GM21528 (cell line): ENCODE measurements around the gene ZNF280D.
A peak's percentile ranks its signal among the peaks of the same experiment; 100 is the strongest.

Experiments
- ATAC-seq: cut with Tn5 transposase; IDR thresholded peaks from one replicate; pipeline ENCODE4 v1.9.1; 2021; ENCODE audit warnings: mild to moderate bottlenecking, moderate library complexity; ENCODE audit not compliant: unreplicated experiment, low FRiP score

Gene ZNF280D

GRCh38 chr15:56752986-56753385, 19.7 kb upstream of the ZNF280D start:
- no peak for ATAC-seq

DNA sequence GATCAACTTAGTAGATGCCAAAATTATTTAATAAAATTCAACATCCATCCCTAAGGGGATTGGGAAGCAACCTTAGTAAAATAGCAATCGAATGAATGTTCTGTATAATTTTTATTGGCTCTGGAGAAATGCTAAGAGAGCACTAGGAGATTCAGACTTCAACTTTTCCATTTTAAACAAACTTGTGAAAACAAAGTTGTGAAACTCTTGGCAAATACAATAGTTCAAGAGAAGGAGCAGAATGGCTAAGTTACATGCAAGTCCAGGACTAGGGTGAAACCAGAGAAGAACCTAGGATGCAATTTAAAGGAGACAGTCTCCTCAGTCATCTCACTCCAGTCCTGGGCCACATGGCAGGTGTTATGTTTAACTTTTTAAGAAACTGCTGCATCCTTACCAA, 16.7 kb upstream of the ZNF280D start:
- no peak for ATAC-seq

- ATAC-seq: no peak
Observed at GRCh38 chr15:56744701-56745683, 11.7 kb upstream of the ZNF280D start.

- no peak for ATAC-seq
Observed at GRCh38 chr15:56741541-56741940, 8.2 kb upstream of the ZNF280D start.

GRCh38 chr15:56739964-56740640, 6.8 kb upstream of the ZNF280D start:
- no peak for ATAC-seq

GRCh38 chr15:56739474-56739873, 6.2 kb upstream of the ZNF280D start:
- no peak for ATAC-seq

DNA sequence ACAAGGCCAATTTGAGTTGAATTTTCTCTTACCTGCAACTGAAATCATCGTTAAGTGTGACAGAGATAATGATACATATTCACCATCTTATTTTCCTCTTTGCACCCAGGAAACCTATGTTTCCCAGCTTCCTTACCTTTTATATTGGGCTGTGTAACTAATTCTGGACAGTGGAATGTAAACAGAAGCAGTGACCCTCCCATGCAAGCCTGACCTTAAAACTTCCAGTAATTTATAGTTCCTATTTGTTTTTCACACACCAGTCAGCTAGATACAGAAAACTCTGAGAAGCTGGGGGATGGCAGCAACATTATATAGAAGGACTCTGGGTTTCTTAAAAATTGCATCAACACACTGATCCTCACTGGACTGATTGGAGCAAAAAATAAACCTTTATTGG, 4.5 kb upstream of the ZNF280D start:
- ATAC-seq: no peak

DNA sequence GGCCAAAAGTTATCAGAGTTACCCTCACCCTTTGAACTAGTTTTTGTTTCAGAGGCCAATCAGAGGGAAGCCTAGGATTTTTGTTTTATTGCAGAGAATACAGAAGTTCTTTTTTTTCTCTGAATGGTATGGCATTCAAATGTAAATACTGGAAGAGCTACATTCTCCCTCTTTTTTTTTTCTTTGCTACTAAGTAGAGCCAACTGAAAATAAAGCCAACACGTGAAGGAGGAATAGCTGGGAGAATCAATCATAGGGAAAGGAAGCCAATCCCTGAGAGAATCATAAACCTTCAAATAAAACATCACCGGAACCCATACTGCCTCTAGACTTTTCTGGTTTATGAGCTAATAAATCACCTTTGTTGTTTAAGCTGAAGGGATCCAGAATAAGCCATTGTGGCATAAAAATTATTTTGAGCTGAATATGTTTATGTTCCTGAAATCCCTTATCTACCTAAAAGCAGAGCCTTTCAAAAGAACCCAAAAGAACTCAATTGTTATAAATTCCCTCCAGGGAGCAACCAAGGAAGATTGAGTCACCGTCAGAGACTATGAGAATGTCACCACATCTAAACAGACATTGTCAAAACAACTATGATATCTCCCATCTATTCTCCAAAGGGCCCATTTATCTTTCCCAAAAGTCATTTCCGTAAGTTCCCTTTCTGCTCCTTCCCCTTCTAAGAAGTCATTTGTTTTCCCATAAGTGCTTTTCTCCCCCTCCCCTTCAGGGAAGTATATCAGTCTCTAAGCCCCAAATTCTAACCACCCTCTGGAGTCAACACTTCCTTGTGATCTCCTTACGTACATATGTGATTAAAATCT, 3.8 kb upstream of the ZNF280D start:
- no peak for ATAC-seq

- ATAC-seq: no peak
Observed at GRCh38 chr15:56736308-56736707, 3.0 kb upstream of the ZNF280D start.

GRCh38 chr15:56735589-56735988, 2.3 kb upstream of the ZNF280D start:
- ATAC-seq: no peak

DNA sequence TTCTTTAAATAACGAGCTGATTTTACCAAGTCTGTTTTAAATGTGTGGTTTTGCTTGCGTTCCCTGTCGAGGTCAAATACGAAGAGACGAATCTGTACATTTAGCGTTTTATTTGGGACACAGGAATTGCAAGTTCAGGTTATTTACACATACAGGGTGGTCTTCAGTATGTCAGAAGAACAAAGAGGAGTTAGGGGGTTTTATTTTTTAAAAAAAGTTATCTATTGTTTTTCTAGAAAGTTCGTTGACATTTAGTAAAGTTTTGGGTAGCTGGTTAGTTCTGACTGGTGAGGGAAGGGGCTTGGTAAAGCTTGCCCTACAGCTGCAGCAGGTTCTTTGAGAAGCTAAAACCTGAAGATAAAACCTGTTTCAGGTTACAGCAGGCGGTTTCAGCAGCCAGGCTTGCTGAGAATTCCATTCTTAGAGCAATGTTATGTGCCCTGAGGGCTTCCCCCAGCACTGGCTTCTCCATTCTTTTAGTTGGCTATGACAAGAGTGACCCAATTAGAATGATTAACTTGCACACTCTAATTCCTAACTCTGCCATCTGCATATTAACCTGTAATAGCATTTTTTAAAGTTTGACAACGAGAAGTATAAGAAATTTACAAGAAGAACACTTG, 815 bp upstream of the ZNF280D start:
- no peak for ATAC-seq

DNA sequence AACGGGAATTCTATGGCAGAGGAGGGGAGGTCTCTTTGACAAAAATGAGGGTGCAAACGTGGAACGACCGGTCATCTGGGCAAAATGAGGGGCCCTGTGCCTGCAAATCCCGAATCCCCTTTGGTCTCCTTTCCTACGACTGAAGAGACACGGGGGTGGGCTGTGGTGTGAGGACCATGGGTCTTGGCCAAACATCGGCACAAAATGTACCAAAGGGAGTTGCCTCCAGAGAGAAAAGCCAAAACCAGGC, 498 bp downstream of the ZNF280D start:
- ATAC-seq: no peak

DNA sequence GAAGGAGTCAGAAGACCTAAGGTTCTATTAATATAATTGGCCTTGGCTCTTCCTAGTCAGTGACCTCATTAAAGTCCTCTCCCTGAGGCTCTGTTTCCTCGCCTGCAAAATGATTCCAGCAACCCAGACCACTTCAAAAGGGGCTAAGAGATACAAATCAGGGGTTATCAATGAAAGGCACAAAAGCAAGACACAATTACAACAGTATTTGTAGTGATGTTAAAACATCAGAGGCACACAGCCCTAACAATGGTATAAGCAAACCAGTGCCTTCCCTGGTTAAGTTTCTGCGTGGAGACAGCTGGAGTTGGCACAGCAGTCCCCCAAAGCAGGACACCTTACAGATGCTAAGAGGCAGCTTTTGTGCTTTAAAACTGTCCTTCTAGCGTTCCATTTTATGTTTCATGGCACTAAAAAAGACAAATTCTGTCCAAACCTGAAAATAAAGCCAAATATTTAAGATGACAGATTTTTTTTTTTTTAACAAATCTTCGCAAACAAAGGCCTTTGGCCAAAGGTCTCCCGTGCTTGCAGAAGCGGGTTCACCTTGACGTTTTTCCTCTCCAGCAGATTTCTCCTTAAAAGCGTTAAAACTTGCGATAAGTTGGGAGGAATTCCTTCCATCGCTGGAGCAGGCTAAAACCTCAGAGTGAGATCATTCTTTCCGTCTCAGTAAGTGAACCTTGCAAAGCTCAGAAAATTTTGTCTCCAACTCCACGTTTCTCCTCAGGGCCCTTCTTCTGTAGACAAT, 999 bp downstream of the ZNF280D start:
- peak; percentile 7 for ATAC-seq

- ATAC-seq: no peak
Observed at GRCh38 chr15:56731548-56731947, 1.8 kb downstream of the ZNF280D start.

- ATAC-seq: no peak
Observed at GRCh38 chr15:56729561-56729960, 3.7 kb downstream of the ZNF280D start.

DNA sequence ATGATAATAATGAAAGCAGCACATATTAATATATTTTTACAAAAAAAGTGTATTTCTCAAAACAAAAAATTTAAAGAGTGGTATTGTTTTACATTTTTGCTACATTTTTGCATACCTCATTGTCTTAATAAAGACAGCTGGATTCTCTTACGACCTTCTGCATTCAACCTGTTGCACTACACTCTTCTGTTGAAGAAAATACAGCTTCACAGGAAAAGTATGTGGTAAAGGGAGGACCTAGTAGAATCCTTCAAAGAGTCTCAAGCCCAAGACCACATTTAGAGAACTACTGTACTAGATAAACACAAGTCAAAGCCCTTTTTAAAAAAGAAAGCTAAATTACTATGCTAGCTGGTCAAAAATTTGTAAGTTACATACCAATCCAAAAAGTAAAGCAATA, 7.9 kb downstream of the ZNF280D start:
- ATAC-seq: no peak

GRCh38 chr15:56724232-56724631, 9.1 kb downstream of the ZNF280D start:
- ATAC-seq: no peak

DNA sequence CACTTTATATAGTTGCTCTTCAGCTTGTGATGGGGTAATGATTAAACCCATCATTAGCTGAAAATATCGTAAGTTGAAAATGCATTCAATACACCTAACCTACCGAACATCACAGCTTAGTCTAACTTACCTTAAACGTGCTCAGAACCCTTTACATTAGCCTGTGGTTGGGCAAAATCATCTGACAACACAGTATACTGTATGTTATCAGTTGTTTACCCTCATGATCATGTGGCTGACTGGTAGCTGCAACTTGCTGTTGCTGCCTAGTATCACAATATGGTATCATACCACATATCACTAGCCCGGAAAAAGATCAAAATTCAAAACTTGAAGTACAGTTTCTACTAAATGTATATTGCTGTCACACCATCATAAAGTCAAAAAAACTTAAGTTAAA, 9.5 kb downstream of the ZNF280D start:
- no peak for ATAC-seq

GRCh38 chr15:56719774-56720555, 13.3 kb downstream of the ZNF280D start:
- no peak for ATAC-seq
